ENCODE data around the gene ZSCAN16. TPM values are rescaled to one million over a fixed set of nuclear protein-coding genes. Genes with fewer than 3 reads are reported as not detected.
A peak's percentile ranks its signal among the peaks of the same experiment; 100 is the strongest.

The ZSCAN16 gene
- total and polyA plus RNA-seq, 9 of the 15 experiments (the other 6 are each of a cell fraction or from before 2014, with no cell fraction given): 0.08 TPM; not detected in 8

- peak; percentile 38 for TF ChIP-seq PKNOX1 (IDR thresholded peaks at IDR 0.05)
Observed at GRCh38 chr6:28167068-28167467, 42.7 kb downstream of the ZSCAN16 start (continued).

GRCh38 chr6:28167926-28168325 is 43.5 kb downstream of the ZSCAN16 start:
- DNase-seq (ENCODE audit: extremely low read depth in 1 of 4, low spot score in 3 of 4) (no peak), ATAC-seq (no peak), FAIRE-seq (no peak)
- 20% methylated on average over 1 of the region's 1 CpG for WGBS (ENCODE audit: insufficient coverage, low coverage, missing lambda C conversion rate)
- H3K4me1 ChIP-seq (replicated peaks in 1 of 2; ENCODE audit: control insufficient read depth in 2 of 2, insufficient read depth in 2 of 2, low read length in 2 of 2): no peaks in the 10 kb centered on the region; a peak in 2 of 5 replicates
- ChIA-PET POLR2A (interaction anchor here (0.6 to 0.9 kb wide), 2 partner anchors 12 to 26 kb away, joined by 3 to 4 read pairs; partner anchors contain the start of gene ZKSCAN8), CTCF (ENCODE audit: low intra/inter-chr PET ratio) (no interaction called here)
- in situ Hi-C loops (cut with MboI) (no loop called here), intact Hi-C loops (cut with micrococcal nuclease) (no loop called here)
- H3K27ac ChIP-seq (ENCODE audit: extremely low read depth, low read depth, low read length): no peak overlapping the region
- no peak overlapping the region for H2AFZ ChIP-seq (ENCODE audit: low read depth, low read length)
- no peak overlapping the region for H3K4me2 ChIP-seq (ENCODE audit: insufficient read depth, low read length)
- no peaks in the 10 kb centered on the region for H3K79me2 ChIP-seq (ENCODE audit: control insufficient read depth, insufficient read depth, low read length)
- H4K20me1 ChIP-seq (replicated peaks; ENCODE audit: control insufficient read depth, insufficient read depth, low read length): no peaks in the 10 kb centered on the region
- H3K9me1 ChIP-seq (ENCODE audit: control insufficient read depth, insufficient read depth, low read length): no peaks in the 10 kb centered on the region
- no peaks in the 10 kb centered on the region for H3K9me3 ChIP-seq (replicated peaks; ENCODE audit: control insufficient read depth, insufficient read depth, low read depth, low read length)
- H3K36me3 ChIP-seq (ENCODE audit: control insufficient read depth, insufficient read depth, low read length): peaks cover 6% of the 10 kb centered on the region; the same call in 1 of the 3 replicates
- no TSS peak for BruUV-seq (replicated peaks)
- no peaks in the 10 kb centered on the region for H3K27me3 ChIP-seq (ENCODE audit: control insufficient read depth in 2 of 2, insufficient read depth in 2 of 2, low read length in 2 of 2)
- H3K9ac ChIP-seq (ENCODE audit: insufficient read depth in 1 of 2, low read depth in 2 of 2, low read length in 2 of 2): no peak overlapping the region
- no peak overlapping the region for H3K4me3 ChIP-seq
- TF ChIP-seq ZNF121 (CRISPR knock-in tag; conservative IDR thresholded peaks at IDR 0.05) (no peak), HNRNPLL (IDR thresholded peaks at IDR 0.05; ENCODE audit: low read depth, low read length, poor library complexity, severe bottlenecking) (no peak), CUX1 (CRISPR knock-in tag; IDR thresholded peaks at IDR 0.05) (no peak), ZFP91 (CRISPR knock-in tag; IDR thresholded peaks at IDR 0.05) (no peak), SMAD3 (CRISPR knock-in tag; conservative IDR thresholded peaks at IDR 0.05) (no peak), ZC3H4 (CRISPR knock-in tag; IDR thresholded peaks at IDR 0.05; ENCODE audit: borderline replicate concordance) (no peak), ARID3B (CRISPR knock-in tag; IDR thresholded peaks at IDR 0.05; ENCODE audit: borderline replicate concordance) (no peak), ZBTB9 (CRISPR knock-in tag; IDR thresholded peaks at IDR 0.05) (no peak)
